Stimulated activated CD4-positive, alpha-beta T cell treated with anti-CD3 and anti-CD28 coated beads, Interleukin-15, amount 100 ng/mL, for 48 hours (primary cell): ENCODE data around the gene SFXN5.

Experiments
- DNase-seq, 2 donors: peaks; one replicate each; pipeline ENCODE4 v3.0.0-alpha.2; 2020; ENCODE audit warnings: low read depth in 2 of 2

The SFXN5 gene

GRCh38 chr2:72979896-72980295, 91.6 kb downstream of the SFXN5 start:
- DNase-seq, result no peak

GRCh38 chr2:72975017-72975416, 96.5 kb downstream of the SFXN5 start:
- no peak for DNase-seq

GRCh38 chr2:72974436-72974754, 97.1 kb downstream of the SFXN5 start:
- no peak for DNase-seq

- DNase-seq, result peak; percentile 4 to 15
Observed at GRCh38 chr2:72973566-72974435, 97.7 kb downstream of the SFXN5 start.

DNA sequence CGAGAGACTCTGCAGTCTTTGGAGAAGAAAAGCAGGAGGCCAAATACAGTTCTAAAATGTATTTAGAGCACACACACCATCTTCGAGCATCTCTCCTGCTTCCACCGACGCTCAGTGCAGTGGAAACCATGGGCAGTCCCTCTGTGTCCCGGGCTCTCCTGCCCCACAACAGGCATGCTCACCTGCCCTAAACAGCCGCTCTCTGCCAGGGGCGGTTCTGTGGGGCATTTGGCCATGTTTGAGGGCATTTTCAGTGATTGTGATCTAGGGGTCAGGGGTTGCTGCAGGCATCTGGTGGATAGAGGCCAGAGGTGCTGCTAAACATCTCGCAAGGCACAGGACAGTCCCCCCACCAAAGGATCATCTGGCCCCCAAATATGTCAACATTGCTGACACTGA, 98.4 kb downstream of the SFXN5 start:
- no peak for DNase-seq

GRCh38 chr2:72972352-72973136, 99.0 kb downstream of the SFXN5 start:
- DNase-seq, result no peak

GRCh38 chr2:72971036-72971435, 100.5 kb downstream of the SFXN5 start:
- no peak for DNase-seq

DNA sequence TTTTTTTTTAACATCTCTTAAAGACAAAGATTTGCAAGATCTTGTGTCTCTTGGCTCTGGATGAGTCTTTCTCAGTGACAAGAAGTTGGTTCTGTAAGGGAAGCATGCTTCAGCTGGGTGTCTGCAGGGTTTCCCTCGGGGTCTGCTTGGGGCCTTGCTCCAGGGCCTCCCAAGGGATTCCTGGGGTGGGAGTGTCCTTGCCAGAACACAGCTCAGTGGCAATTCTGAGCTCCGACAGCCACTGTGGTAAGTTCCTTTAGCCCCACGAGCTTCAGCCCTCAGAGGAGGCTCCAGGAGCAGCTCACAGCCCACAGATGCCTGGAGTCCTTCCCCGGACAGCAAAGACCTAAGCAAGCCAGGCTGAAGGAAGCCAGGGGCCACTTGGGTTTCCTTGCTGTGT, 101.8 kb downstream of the SFXN5 start:
- no peak for DNase-seq

GRCh38 chr2:72968286-72968685, 103.2 kb downstream of the SFXN5 start:
- no peak for DNase-seq

DNA sequence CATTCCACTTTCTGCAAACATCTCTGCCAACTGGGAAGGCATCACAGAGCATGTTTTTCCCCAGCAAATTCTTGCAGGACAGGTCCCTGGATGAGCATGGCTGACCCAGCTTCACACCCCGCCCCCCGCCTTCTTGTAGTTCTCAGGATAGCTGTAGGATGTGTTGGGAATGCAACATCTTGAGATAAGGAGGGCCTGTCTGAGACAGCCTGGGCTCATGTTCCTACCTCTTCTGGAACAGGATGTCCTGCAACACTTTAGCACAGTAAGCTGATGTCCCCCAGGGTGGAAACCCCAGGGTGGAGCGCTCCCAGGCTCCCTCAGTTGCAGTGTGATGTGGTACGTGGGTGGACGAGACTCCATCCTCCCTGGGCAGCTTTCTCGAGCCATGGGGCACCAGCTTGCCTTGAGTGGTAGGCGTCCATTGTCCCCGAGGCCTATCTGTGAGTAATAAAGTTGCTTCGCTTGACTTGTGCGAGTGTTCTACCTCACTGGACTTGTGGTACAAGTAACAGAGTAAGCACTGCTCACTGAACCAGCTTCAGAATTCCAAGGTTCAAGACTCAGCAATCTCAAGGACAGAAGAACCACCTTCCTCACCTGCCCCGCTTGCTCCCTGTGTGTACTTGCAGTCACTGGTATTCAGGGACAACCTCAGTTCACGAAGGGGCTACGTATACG, 105.6 kb downstream of the SFXN5 start:
- DNase-seq, result no peak

DNA sequence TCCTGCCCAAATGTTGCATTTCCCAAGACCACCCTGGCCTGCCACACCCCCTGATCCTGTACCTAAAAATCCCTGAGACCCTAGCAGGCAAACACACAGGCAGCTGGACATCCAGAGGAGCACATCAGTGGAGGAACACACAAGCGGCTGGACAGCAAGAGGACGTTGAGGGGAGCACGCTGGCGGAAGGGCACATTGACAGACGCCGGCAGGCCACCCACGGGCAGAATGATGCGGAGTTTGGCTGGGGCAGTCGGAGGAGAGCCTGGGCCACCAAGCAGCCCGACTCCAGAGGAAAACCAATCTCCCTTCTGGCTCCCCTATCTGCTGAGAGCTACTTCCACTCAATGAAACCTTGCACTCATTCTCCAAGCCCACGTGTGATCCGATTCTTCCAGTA, 106.5 kb downstream of the SFXN5 start:
- DNase-seq, result no peak

GRCh38 chr2:72964146-72964525, 107.4 kb downstream of the SFXN5 start:
- no peak for DNase-seq

DNA sequence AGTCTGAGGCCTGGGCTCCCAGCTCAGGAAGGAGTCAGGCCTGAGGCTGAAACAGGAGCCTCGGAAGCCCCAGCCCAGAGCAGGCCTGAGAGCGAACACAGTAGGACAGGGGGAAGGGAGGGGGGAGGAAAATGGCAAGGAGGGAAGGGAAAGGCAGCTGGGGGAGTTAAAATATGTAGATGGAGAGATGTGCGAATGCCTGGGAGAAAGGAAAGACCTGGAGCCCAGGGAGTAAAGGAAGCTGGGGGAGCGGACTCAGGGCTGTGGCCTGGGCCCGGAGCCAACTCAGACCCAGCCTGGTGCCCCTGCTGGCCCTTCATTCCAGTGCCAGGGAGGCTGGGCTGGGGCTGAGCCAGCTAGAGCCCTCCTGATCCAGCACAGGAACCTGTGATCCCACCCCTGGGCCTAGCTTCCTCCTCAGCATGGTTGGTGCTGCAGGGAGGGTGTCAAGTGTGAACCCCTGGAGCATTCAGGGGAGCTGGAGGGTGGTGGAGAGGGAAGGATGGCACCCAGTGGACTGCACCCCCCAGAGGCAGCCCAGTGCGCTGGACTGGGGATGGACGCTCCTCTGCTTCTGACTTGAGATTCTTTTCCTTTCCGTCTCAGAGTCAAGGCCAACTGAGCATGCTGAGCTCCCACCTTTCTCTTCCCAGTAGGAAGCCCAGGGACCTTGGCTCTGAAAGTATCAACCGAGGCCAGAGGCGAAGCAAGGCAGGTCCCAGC, 107.9 kb downstream of the SFXN5 start:
- DNase-seq, result no peak

- no peak for DNase-seq
Observed at GRCh38 chr2:72962911-72963310, 108.6 kb downstream of the SFXN5 start.

- no peak for DNase-seq
Observed at GRCh38 chr2:72961853-72962468, 109.6 kb downstream of the SFXN5 start.

DNA sequence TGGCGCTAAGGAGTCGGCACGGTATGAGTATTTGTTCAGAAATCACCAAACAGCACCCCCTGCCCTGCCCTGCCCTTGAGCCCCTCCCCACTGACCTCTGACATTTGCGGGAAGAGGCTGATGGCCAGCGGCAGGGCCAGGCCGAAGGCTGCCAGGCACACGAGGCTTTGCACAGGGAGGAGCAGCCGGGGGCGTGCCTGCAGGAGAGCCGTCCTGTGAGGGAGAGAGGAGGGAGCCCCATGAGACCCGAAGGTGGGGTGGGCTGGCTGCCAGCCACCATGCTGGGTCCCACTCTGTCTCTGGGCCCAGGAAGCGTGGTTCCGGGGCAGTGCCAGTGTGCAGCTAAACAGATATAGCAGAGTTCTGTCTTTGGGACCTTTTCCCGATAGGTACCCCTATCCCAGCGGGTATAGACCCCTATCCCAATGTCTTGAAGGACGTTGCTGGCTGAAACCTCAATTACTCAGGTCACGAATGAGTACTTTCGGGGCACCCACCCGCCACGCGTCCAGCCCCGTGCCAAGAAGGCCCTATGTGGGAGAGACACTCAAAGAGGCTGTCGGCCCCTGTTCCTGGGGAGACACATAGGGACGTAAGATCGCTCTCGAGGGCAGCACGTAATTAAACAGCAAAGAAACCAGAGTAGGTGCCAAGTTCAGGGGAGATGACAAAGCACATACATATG, 110.3 kb downstream of the SFXN5 start:
- no peak for DNase-seq

GRCh38 chr2:72959995-72960981, 111.2 kb downstream of the SFXN5 start:
- no peak for DNase-seq

- DNase-seq, result no peak
Observed at GRCh38 chr2:72959554-72959953, 112.0 kb downstream of the SFXN5 start.

GRCh38 chr2:72958542-72959385, 112.7 kb downstream of the SFXN5 start:
- no peak for DNase-seq
